K562 (cell line): ENCODE measurements around the gene SPTBN4. TPM values are rescaled to one million over a fixed set of nuclear protein-coding genes. Genes with fewer than 3 reads are reported as not detected.

Source experiments
- CBX1 ChIP-seq: sonication (generic); IDR thresholded peaks from 2 replicates; pipeline ENCODE4 v1.6.1; 2016; ENCODE audit warnings: antibody characterized with exemption, low read depth, mild to moderate bottlenecking
- FOXK1 ChIP-seq: sonication (generic); formaldehyde crosslinking; IDR thresholded peaks from 2 replicates; pipeline ENCODE4 v1.8.0; 2022; ENCODE audit warnings: missing genetic modification reagents, mild to moderate bottlenecking, borderline replicate concordance
- HDAC1 ChIP-seq, 2 experiments: fragments of 450-650 bp; IDR thresholded peaks; 2 replicates each; pipeline ENCODE4 v1.6.1; 2016 to 2017; ENCODE audit warnings: inconsistent platforms in 1 of 2, mild to moderate bottlenecking in 1 of 2, moderate library complexity in 1 of 2
- MECOM ChIP-seq: fragments of 250-450 bp; sonication (Bioruptor Pico); IDR thresholded peaks from 2 replicates; pipeline ENCODE4 v1.8.0; 2022; ENCODE audit warnings: inconsistent platforms
- MXI1 ChIP-seq: IDR thresholded peaks from 2 replicates; pipeline ENCODE4 v1.6.1; 2011; ENCODE audit warnings: low read depth, mild to moderate bottlenecking, improper control_type of control experiment, low read length
- POLR2H ChIP-seq: IDR thresholded peaks from 2 replicates; pipeline ENCODE4 v1.6.1; 2016; ENCODE audit warnings: missing genetic modification characterization, low read depth, mild to moderate bottlenecking, control low read depth, missing compliant biosample characterization, moderate library complexity
- RAD51 ChIP-seq: fragments of 450-650 bp; IDR thresholded peaks from 2 replicates; pipeline ENCODE4 v1.7.1; 2016; ENCODE audit warnings: low read depth, mild to moderate bottlenecking, borderline replicate concordance
- RBM22 ChIP-seq: fragments of 200-400 bp; formaldehyde crosslinking; IDR thresholded peaks from 2 replicates; pipeline ENCODE4 v1.6.1; 2018; ENCODE audit warnings: low read length, low read depth; ENCODE audit not compliant: poor library complexity, severe bottlenecking
- RHOXF2B ChIP-seq: fragments of 250-450 bp; sonication (Bioruptor Pico); conservative IDR thresholded peaks from 2 replicates; pipeline ENCODE4 v1.5.1; 2021
- RNF2 ChIP-seq: sonication (generic); IDR thresholded peaks from 2 replicates; pipeline ENCODE4 v1.6.1; 2016
- SAP30 ChIP-seq: fragments of 200-600 bp; sonication (generic); IDR thresholded peaks from 2 replicates; pipeline ENCODE4 v1.6.1; 2012; ENCODE audit warnings: borderline replicate concordance, low read depth, mild to moderate bottlenecking, moderate library complexity, low read length, control low read depth, inconsistent platforms; ENCODE audit not compliant: insufficient read depth, poor library complexity, severe bottlenecking
- TAF9B ChIP-seq: fragments of 450-650 bp; IDR thresholded peaks from 2 replicates; pipeline ENCODE4 v1.6.1; 2018; ENCODE audit warnings: mild to moderate bottlenecking; ENCODE audit not compliant: partially characterized antibody
- U2AF1 ChIP-seq: fragments of 200-400 bp; formaldehyde crosslinking; optimal IDR thresholded peaks from 2 replicates; pipeline ENCODE3; 2017; ENCODE audit warnings: mild to moderate bottlenecking, low read depth, low read length, moderate library complexity
- ZBTB40 ChIP-seq, 2 experiments: fragments of 450-650 bp in 1 of 2; sonication (generic) in 1 of 2; formaldehyde crosslinking in 1 of 2; IDR thresholded peaks; 2 replicates each; pipeline versions ENCODE4 v1.7.1 to v1.9.0; 2016 to 2022; ENCODE audit warnings: inconsistent platforms in 1 of 2, mild to moderate bottlenecking in 1 of 2, missing genetic modification reagents in 1 of 2
- ZNF408 ChIP-seq: fragments of 250-450 bp; sonication (Bioruptor Pico); IDR thresholded peaks from 2 replicates; pipeline ENCODE4 v1.4.0; 2020; ENCODE audit warnings: low read depth, mild to moderate bottlenecking, moderate library complexity
- ZNF766 ChIP-seq: fragments of 200-800 bp; sonication (Bioruptor generic); conservative IDR thresholded peaks from 2 replicates; pipeline ENCODE4 v1.6.1; 2016; ENCODE audit warnings: missing genetic modification characterization, missing compliant biosample characterization
- polyA plus RNA-seq, 8 experiments: library from polyadenylated mRNA; depleted of rRNA in 4 of 8; stranded (reverse) in 5 of 8; unstranded in 3 of 8; fragments of >200 nt; fragmentation: Nextera tagmentation in 2 of 8; fragmentation: Illumina TruSeq in 1 of 8; extraction: Ambion mirVana in 2 of 8; extraction: Trizol in 1 of 8; gene quantifications; 2 replicates each; pipeline versions ENCODE4 v1.2.1 to v1.2.3, GENCODE V29; 2011 to 2014; ENCODE audit warnings: inconsistent platforms in 1 of 8, missing spikeins in 1 of 8
- total RNA-seq, 7 experiments: library from RNA; depleted of rRNA in 6 of 7; stranded (reverse); fragments of >200 nt in 6 of 7; fragmentation: Illumina TruSeq in 2 of 7; extraction: Trizol in 2 of 7; gene quantifications; 2 replicates each; pipeline versions ENCODE4 v1.2.1 to v1.2.3, GENCODE V29; 2011 to 2021; ENCODE audit warnings: low replicate concordance in 1 of 7

SPTBN4 gene
- total and polyA plus RNA-seq, 9 of the 15 experiments (the other 6 are each of a cell fraction or from before 2014, with no cell fraction given): 0.01 to 1.5 (median 0.86) TPM

DNA sequence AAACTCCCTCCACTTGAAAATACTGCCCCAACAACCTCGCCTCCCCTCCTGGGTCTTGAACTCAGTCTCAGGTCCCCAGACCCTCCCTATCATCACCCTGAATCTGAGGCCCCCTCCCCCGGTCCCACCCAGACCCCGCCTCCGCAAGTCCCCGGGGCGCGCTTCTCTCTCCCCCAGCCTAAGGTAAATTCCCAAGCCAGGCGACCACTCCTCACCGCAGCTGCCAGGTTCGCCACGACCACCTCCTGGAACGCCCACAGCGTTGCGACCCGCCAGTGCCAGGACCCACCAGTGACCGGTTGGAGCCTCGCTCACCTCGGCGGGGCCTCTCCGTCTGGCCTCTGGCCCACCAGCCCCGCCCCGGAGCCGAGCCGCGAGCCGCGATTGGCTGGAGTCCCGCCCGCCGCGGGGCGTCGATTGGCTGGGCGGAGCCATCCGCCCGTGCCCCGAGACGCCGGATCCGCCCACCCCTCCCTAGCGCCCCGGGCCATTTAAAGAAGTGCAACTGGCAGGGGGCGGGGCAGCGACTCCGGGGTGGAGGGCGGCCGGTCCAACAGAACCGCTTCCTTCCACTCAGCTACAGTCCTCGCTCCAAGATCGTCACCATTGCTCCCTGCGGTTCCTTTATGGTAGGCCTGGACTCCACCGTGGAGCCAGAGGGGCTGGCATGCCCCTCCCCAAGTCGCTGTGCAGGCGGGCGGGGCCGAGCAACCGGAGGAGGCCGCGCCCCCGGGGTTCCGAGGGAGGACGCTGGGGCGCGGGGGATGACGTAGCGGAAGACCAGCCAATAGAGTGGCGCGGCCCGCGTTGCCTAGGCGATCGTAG is 22.6 kb upstream of the SPTBN4 start, which contains the start of gene SERTAD3 (continued):
- 0 out of 2 replicates have a peak, but pooled peaks have one; percentile 2 for TF ChIP-seq ZBTB40 (IDR thresholded peaks at IDR 0.05)
- TF ChIP-seq ZBTB40 (CRISPR knock-in tag; IDR thresholded peaks at IDR 0.05): no peak
- TF ChIP-seq MXI1: peak; percentile 52; the same call in 1 of the 2 replicates
- no peak for TF ChIP-seq ZNF766 (CRISPR knock-in tag)
- 0 out of 2 replicates have a peak, but pooled peaks have one; percentile 56 for TF ChIP-seq RNF2
- TF ChIP-seq MECOM (CRISPR knock-in tag): no peak
- TF ChIP-seq RHOXF2B (CRISPR knock-in tag): no peak
- TF ChIP-seq U2AF1: no peak
- no peak for TF ChIP-seq RAD51
- peak; percentile 64 for TF ChIP-seq POLR2H (tag)
- TF ChIP-seq RBM22: no peak
- no peak for TF ChIP-seq ZNF408
- 0 out of 2 replicates have a peak, but pooled peaks have one; percentile 42 for TF ChIP-seq FOXK1 (CRISPR knock-in tag)
- TF ChIP-seq CBX1: peak; percentile 60; the same call in 1 of the 2 replicates
- TF ChIP-seq HDAC1 (IDR thresholded peaks at IDR 0.05): peak in 1 of 2 experiments; percentile 95; a peak in 2 of 4 replicates
- peak; percentile 87 for TF ChIP-seq SAP30
- TF ChIP-seq TAF9B: no peak
